ENCODE data around the gene CXXC1.
"Not testable (repeated sequence)": the region's sequence is repeated elsewhere in the genome, so short reads cannot be mapped to it uniquely, and the experiment has no call there.

The CXXC1 gene

GRCh38 chr18:50287441-50288347, at the start of gene CXXC1:
Gene CXXC1 (minus strand): TSS chr18:50287692. CDS start chr18:50287589, 103 bp downstream.
- DNase-seq (ENCODE audit: low read depth in 2 of 2), result peak; percentile 92 to 97

GRCh38 chr18:50334546-50335152, 47.2 kb upstream of the CXXC1 start:
- no peak for DNase-seq (ENCODE audit: low read depth in 2 of 2)

GRCh38 chr18:50331691-50332090, 44.2 kb upstream of the CXXC1 start:
- no peak for DNase-seq (ENCODE audit: low read depth in 2 of 2)

- DNase-seq (ENCODE audit: low read depth in 2 of 2), result no peak
Observed at GRCh38 chr18:50330176-50330575, 42.7 kb upstream of the CXXC1 start.

- no peak for DNase-seq (ENCODE audit: low read depth in 2 of 2)
Observed at GRCh38 chr18:50327983-50328382, 40.5 kb upstream of the CXXC1 start.

GRCh38 chr18:50320719-50321118, 33.2 kb upstream of the CXXC1 start:
- DNase-seq (ENCODE audit: low read depth in 2 of 2), result no peak

- no peak for DNase-seq (ENCODE audit: low read depth in 2 of 2)
Observed at GRCh38 chr18:50315100-50315871, 27.8 kb upstream of the CXXC1 start.

- no peak for DNase-seq (ENCODE audit: low read depth in 2 of 2)
Observed at GRCh38 chr18:50313873-50314460, 26.5 kb upstream of the CXXC1 start.

- no peak for DNase-seq (ENCODE audit: low read depth in 2 of 2)
Observed at GRCh38 chr18:50313031-50313607, 25.6 kb upstream of the CXXC1 start.

GRCh38 chr18:50312296-50313030, 25.0 kb upstream of the CXXC1 start:
- no peak for DNase-seq (ENCODE audit: low read depth in 2 of 2)

GRCh38 chr18:50311650-50312049, 24.2 kb upstream of the CXXC1 start:
- no peak for DNase-seq (ENCODE audit: low read depth in 2 of 2)

- no peak for DNase-seq (ENCODE audit: low read depth in 2 of 2)
Observed at GRCh38 chr18:50310080-50310479, 22.6 kb upstream of the CXXC1 start.

GRCh38 chr18:50308851-50309250, 21.4 kb upstream of the CXXC1 start:
- not testable (repeated sequence) for DNase-seq (ENCODE audit: low read depth in 2 of 2)

GRCh38 chr18:50307738-50308470, 20.4 kb upstream of the CXXC1 start:
- peak; percentile 78 to 87 for DNase-seq (ENCODE audit: low read depth in 2 of 2)

- no peak for DNase-seq (ENCODE audit: low read depth in 2 of 2)
Observed at GRCh38 chr18:50307400-50307737, 19.9 kb upstream of the CXXC1 start.

- DNase-seq (ENCODE audit: low read depth in 2 of 2), result no peak
Observed at GRCh38 chr18:50306944-50307343, 19.5 kb upstream of the CXXC1 start.

GRCh38 chr18:50301074-50301473, 13.6 kb upstream of the CXXC1 start:
- no peak for DNase-seq (ENCODE audit: low read depth in 2 of 2)

GRCh38 chr18:50299626-50300388, 12.3 kb upstream of the CXXC1 start:
- no peak for DNase-seq (ENCODE audit: low read depth in 2 of 2)

GRCh38 chr18:50298443-50299284, 11.2 kb upstream of the CXXC1 start:
- no peak for DNase-seq (ENCODE audit: low read depth in 2 of 2)

Data from stimulated activated CD4-positive, alpha-beta T cell treated with anti-CD3 and anti-CD28 coated beads, Interleukin-12 subunit alpha, Interleukin-12 subunit beta, amount 100 ng/mL, for 24 hours (primary cell).